Epithelial cell of proximal tubule (primary cell): ENCODE measurements around the gene ITPA. TPM values are rescaled to one million over a fixed set of nuclear protein-coding genes. Genes with fewer than 3 reads are reported as not detected.

Experiments
- DNase-seq: peaks from one replicate; pipeline ENCODE4 v3.0.0-alpha.2; 2011; ENCODE audit warnings: low read depth
- H3K4me3 ChIP-seq: 2 replicates; pipeline ENCODE4 v1.5.1; 2011; ENCODE audit warnings: low read depth, mild to moderate bottlenecking, low read length
- CTCF ChIP-seq: conservative IDR thresholded peaks from 2 replicates; pipeline ENCODE4 v1.5.1; 2012; ENCODE audit warnings: low read depth, mild to moderate bottlenecking, low read length
- total RNA-seq: library from RNA; depleted of rRNA; stranded (reverse); fragments of >200 nt; gene quantifications from 2 replicates; pipeline ENCODE4 v1.2.3, GENCODE V29; 2015

The ITPA gene
- total RNA-seq, 1 donor from 2014 or later: 106 TPM

- DNase-seq: no peak
- no peak for TF ChIP-seq CTCF
- H3K4me3 ChIP-seq: no peak overlapping the region
Measured at GRCh38 chr20:3243718-3244358, 34.5 kb downstream of the ITPA start.

GRCh38 chr20:3244613-3245012 is 35.3 kb downstream of the ITPA start:
- DNase-seq: no peak
- no peak overlapping the region for H3K4me3 ChIP-seq

GRCh38 chr20:3245156-3245555 is 35.9 kb downstream of the ITPA start:
- TF ChIP-seq CTCF: no peak
- H3K4me3 ChIP-seq: no peak overlapping the region
- no peak for DNase-seq

More at GRCh38 chr20:3244613-3245012, 35.3 kb downstream of the ITPA start:
- no peak for TF ChIP-seq CTCF

- no peak overlapping the region for H3K4me3 ChIP-seq
- no peak for DNase-seq
- TF ChIP-seq CTCF: no peak
Measured at GRCh38 chr20:3245711-3246110, 36.4 kb downstream of the ITPA start.

- no peak overlapping the region for H3K4me3 ChIP-seq
- DNase-seq: no peak
- TF ChIP-seq CTCF: no peak
Measured at GRCh38 chr20:3246682-3247081, 37.4 kb downstream of the ITPA start.

GRCh38 chr20:3247638-3248037 is 38.3 kb downstream of the ITPA start:
- DNase-seq: no peak
- no peak for TF ChIP-seq CTCF

More at GRCh38 chr20:3247638-3248037, 38.3 kb downstream of the ITPA start:
- H3K4me3 ChIP-seq: no peak overlapping the region
